ENCODE measurements around the gene SLC25A18. TPM values are rescaled to one million over a fixed set of nuclear protein-coding genes. Genes with fewer than 3 reads are reported as not detected.
"Not testable (repeated sequence)": the region's sequence is repeated elsewhere in the genome, so short reads cannot be mapped to it uniquely, and the experiment has no call there.

Gene SLC25A18
- total RNA-seq, result 0.08 TPM

- ATAC-seq, result no peak
Measured at GRCh38 chr22:17562906-17563870, at the start of gene SLC25A18. Gene SLC25A18, plus strand, starts transcription at chr22:17563498. Its CDS starts 16,447 bp downstream, at chr22:17579945.

GRCh38 chr22:17513612-17514011 lies 49.7 kb upstream of the SLC25A18 start:
- no peak for ATAC-seq

GRCh38 chr22:17514084-17514483 lies 49.2 kb upstream of the SLC25A18 start:
- no peak for ATAC-seq

- no peak for ATAC-seq
Measured at GRCh38 chr22:17518406-17518805, 44.9 kb upstream of the SLC25A18 start.

GRCh38 chr22:17521971-17522370 lies 41.3 kb upstream of the SLC25A18 start:
- not testable (repeated sequence) for ATAC-seq

- no peak for ATAC-seq
Measured at GRCh38 chr22:17523925-17524324, 39.4 kb upstream of the SLC25A18 start.

GRCh38 chr22:17536269-17536668 lies 27.0 kb upstream of the SLC25A18 start:
- no peak for ATAC-seq

- ATAC-seq, result peak; percentile 77
Measured at GRCh38 chr22:17537155-17537554, 26.1 kb upstream of the SLC25A18 start.

- ATAC-seq, result no peak
Measured at GRCh38 chr22:17540481-17540880, 22.8 kb upstream of the SLC25A18 start.

GRCh38 chr22:17541476-17541875 lies 21.8 kb upstream of the SLC25A18 start:
- ATAC-seq, result no peak

GRCh38 chr22:17542452-17542851 lies 20.8 kb upstream of the SLC25A18 start:
- ATAC-seq, result no peak

GRCh38 chr22:17548010-17548755 lies 15.1 kb upstream of the SLC25A18 start:
- ATAC-seq, result no peak

GRCh38 chr22:17548756-17549035 lies 14.6 kb upstream of the SLC25A18 start:
- no peak for ATAC-seq

GRCh38 chr22:17549183-17549582 lies 14.1 kb upstream of the SLC25A18 start:
- no peak for ATAC-seq

- ATAC-seq, result no peak
Measured at GRCh38 chr22:17549655-17550054, 13.6 kb upstream of the SLC25A18 start.

GRCh38 chr22:17552737-17553136 lies 10.6 kb upstream of the SLC25A18 start:
- ATAC-seq, result no peak

- ATAC-seq, result peak; percentile 16
Measured at GRCh38 chr22:17554814-17555213, 8.5 kb upstream of the SLC25A18 start.

GRCh38 chr22:17559188-17559587 lies 4.1 kb upstream of the SLC25A18 start:
- no peak for ATAC-seq

GRCh38 chr22:17563936-17564391 lies 666 bp downstream of the SLC25A18 start:
- ATAC-seq, result no peak

- ATAC-seq, result not testable (repeated sequence)
Measured at GRCh38 chr22:17566016-17566687, 2.9 kb downstream of the SLC25A18 start.

GRCh38 chr22:17566776-17567175 lies 3.5 kb downstream of the SLC25A18 start:
- no peak for ATAC-seq

GRCh38 chr22:17569971-17570511 lies 6.7 kb downstream of the SLC25A18 start:
- no peak for ATAC-seq
